GM12872 (cell line): ENCODE results near the gene ABCA9.

Source experiments
- TF ChIP-seq, protein P1 (sequence below): IDR thresholded peaks from 3 replicates; pipeline ENCODE4 v1.5.1; 2011; ENCODE audit warnings: low read depth, mild to moderate bottlenecking, low read length, moderate library complexity; ENCODE audit not compliant: insufficient read depth

The ABCA9 gene

DNA sequence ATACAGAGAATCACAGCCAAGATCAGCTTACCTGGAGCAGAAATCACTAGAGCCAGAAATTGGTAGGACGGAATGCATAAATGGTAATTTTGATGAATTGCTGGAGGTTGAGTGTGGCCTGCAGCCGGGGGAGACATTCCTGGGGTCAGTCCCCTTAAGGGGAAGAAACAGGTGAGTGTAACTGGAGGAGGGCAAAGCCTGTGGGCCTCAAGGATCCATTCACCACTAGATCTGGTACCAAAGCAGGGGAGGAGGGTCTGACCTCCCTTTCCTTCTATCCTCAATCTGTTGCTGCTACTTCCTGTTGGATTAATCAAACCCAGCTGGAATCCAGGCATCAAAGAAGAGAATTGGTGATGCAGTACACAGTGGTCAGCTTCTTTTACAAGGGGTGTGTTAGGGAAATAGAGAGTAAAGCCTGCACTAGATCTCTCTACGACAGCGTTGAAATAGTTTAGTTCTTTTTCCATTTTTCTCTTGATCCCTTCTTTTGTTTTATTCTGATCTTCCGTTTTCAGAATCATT is 8.6 kb upstream of the ABCA9 start:
- TF ChIP-seq, protein P1, sequence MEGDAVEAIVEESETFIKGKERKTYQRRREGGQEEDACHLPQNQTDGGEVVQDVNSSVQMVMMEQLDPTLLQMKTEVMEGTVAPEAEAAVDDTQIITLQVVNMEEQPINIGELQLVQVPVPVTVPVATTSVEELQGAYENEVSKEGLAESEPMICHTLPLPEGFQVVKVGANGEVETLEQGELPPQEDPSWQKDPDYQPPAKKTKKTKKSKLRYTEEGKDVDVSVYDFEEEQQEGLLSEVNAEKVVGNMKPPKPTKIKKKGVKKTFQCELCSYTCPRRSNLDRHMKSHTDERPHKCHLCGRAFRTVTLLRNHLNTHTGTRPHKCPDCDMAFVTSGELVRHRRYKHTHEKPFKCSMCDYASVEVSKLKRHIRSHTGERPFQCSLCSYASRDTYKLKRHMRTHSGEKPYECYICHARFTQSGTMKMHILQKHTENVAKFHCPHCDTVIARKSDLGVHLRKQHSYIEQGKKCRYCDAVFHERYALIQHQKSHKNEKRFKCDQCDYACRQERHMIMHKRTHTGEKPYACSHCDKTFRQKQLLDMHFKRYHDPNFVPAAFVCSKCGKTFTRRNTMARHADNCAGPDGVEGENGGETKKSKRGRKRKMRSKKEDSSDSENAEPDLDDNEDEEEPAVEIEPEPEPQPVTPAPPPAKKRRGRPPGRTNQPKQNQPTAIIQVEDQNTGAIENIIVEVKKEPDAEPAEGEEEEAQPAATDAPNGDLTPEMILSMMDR: no peak

DNA sequence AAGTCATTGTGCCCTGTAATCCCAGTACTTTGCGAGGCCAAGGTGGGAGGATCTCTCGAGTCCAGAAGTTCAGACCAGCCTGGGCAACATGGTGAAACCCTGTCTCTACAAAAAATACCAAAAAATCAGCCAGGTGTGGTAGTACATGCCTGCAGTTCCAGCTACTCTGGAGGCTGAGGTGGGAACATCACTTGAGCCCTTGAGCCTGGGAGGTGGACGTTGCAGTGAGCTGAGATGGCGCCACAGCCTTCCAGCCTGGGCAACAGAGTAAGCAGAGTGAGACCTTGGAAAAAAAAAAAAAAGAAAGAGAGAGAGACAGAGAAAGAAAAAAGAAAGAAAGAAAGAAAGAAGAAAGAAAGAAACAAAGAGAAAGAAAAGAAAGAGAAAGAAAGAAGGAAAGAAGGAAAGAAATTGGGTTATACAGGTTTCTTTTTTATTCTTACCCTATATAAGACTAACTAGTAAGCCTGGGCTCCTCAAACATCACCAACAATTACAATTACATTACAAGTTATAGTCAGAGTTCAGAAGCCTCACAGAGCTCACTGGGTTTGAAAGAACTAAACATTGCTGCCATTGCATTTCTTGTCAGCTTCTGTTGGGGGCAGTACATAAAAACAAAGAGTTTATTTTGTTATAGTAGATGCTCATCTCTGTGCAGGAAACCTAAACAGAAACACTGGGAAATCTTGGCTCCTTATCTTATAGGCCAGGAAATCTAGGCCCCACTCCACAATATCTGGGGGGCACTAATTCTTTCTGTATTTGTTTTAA is 6.7 kb upstream of the ABCA9 start:
- TF ChIP-seq, protein P1: no peak

DNA sequence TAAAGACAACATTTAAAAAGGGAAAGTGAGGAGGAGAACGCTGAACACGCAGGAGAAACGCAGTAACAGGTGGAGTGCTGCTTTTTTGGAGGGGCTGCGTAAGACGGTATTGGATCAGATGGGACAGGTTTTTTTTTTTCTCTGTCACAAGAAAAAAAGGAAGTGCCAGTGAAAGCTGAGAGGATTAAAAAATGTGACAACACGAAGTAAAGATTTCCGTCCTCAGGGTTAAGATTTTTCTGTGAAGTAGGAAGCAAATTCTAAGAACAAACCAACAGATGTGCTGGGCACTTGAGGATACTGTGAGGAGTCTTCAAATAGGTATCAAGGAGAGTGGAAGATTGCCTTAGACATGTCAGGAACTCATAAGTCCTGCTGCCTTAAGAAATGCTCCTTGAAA is 5.8 kb upstream of the ABCA9 start:
- TF ChIP-seq, protein P1: no peak

DNA sequence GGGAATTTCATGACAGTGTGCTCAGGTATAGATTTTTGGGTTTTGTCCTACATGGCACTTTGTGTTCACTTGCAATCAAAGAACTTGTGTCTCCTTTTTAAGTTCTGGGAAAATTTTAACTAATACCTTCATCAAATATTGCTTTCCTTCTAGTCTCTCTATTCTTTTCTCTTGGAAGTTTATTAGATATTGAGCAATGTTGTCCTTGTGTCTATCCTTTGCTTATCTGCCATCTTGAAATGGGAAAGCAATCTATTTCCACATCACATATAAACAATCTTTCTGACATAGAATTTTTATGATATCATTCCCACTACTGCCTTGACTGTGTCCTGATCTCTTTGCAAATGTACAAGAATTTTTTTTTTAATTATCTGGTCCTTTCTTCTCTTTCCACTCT is 4.4 kb upstream of the ABCA9 start:
- TF ChIP-seq, protein P1: no peak

DNA sequence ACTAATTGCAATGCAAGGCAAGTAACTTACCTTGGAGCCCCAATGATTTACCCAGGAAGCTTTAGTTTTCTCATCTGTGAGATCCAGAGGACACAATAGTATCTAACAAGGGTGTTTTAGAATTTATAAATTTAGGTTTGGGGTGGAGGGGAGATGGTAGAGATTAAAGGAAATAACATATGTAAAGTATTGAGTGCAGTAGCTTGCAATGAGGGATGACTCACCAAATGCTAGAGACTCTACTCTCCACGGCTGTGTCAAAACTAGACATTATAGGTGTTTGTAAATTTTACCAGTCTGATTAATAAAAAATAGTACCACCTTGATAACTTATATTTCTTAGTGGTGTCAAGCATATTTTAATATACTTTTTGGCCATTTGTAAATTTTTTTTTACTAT is 3.7 kb upstream of the ABCA9 start:
- TF ChIP-seq, protein P1: no peak

DNA sequence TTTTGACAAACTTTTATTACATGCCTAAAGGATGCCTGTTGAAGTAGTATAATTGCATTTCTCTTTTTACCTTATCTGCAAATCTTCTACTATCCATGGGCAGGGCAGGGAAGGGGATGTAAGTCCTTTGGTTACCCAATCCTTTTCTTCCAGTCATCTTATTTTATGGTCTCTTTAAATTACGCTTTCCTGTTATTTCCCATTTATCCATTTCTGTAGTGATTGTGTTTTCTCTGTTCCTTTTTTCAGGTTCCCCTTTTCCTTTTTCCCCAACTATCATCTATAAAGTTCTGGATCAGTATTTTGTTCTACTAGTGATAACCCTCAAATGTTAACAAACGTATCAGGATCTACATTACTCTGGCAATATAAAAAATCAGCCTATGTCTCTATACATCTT is 3.3 kb upstream of the ABCA9 start:
- TF ChIP-seq, protein P1: no peak

DNA sequence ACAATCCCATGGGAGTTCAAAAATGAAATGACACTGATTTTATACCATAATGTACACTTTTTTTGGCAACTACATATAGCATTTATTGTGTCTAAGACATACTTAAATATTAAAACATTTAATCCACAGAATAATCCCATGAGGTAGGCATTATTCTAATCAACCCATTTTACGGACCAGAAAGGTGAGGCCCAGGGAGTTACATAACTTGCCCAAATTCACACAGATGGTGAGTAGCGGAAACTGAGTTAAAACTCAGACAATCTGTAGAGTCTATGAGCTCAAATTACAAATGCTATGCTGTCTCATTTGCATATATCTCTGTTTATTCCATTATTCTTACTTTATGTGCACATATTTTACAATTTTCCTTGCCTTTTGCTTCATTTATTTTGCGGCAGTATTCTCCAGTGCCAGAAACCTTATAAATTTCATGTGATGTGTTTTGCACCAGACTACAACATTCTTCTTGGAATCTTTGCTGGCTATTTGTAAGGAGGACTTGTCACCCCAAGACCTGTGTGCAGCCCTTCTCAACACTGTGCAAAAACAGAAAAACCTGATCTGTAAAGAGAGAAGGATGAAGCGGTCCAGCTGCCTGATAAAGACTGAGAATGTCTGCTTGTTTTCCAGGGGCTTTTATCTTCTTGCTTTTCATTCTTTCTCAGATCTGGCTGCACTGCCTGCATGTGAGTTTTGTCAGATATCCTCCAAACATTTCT is 2.3 kb upstream of the ABCA9 start:
- TF ChIP-seq, protein P1: no peak
